ENCODE results near the gene SPATA6.

GRCh38 chr1:48402599-48402998 lies 69.4 kb downstream of the SPATA6 start:
- TF ChIP-seq CTCF (conservative IDR thresholded peaks at IDR 0.05; ENCODE audit: low read length) (no peak), EZH2phosphoT487 (IDR thresholded peaks at IDR 0.05; ENCODE audit: borderline replicate concordance) (no peak)
